H9 (cell line): ENCODE measurements around the gene SGCD. TPM values are rescaled to one million over a fixed set of nuclear protein-coding genes. Genes with fewer than 3 reads are reported as not detected.

Experiments
- DNase-seq: peaks from one replicate; pipeline ENCODE4 v3.0.0-alpha.2; 2017
- H2AFZ ChIP-seq: one replicate; pipeline ENCODE4 v1.6.1; 2013; ENCODE audit warnings: mild to moderate bottlenecking, low read length, control low read depth, moderate library complexity
- H2AK5ac ChIP-seq: 2 replicates; pipeline ENCODE4 v1.6.1; 2013; ENCODE audit warnings: low read length, control low read depth, mixed read lengths; ENCODE audit not compliant: insufficient read length
- H2BK120ac ChIP-seq: one replicate; pipeline ENCODE4 v1.6.1; 2013; ENCODE audit warnings: low read depth, mild to moderate bottlenecking, low read length, control low read depth, inconsistent platforms; ENCODE audit not compliant: poor library complexity, severe bottlenecking
- H2BK12ac ChIP-seq: 2 replicates; pipeline ENCODE4 v1.6.1; 2013; ENCODE audit warnings: low read length, control low read depth, mixed read lengths, low read depth; ENCODE audit not compliant: insufficient read length
- H2BK15ac ChIP-seq: 2 replicates; pipeline ENCODE4 v1.6.1; 2013; ENCODE audit warnings: low read depth, low read length, control low read depth
- H2BK20ac ChIP-seq: one replicate; pipeline ENCODE4 v1.6.1; 2013; ENCODE audit warnings: low read depth, mild to moderate bottlenecking, low read length, control low read depth, inconsistent platforms; ENCODE audit not compliant: poor library complexity, severe bottlenecking
- H2BK5ac ChIP-seq: 2 replicates; pipeline ENCODE4 v1.6.1; 2013; ENCODE audit warnings: low read length, control low read depth, mixed read lengths; ENCODE audit not compliant: insufficient read length
- H3K14ac ChIP-seq: 2 replicates; pipeline ENCODE4 v1.6.1; 2013; ENCODE audit warnings: low read length, control low read depth; ENCODE audit not compliant: insufficient read depth
- H3K18ac ChIP-seq: 2 replicates; pipeline ENCODE4 v1.6.1; 2013; ENCODE audit warnings: low read depth, mild to moderate bottlenecking, mixed read lengths, low read length, control low read depth; ENCODE audit not compliant: insufficient read length
- H3K23ac ChIP-seq: 2 replicates; pipeline ENCODE4 v1.6.1; 2013; ENCODE audit warnings: low read length, control low read depth, mixed read lengths, low read depth; ENCODE audit not compliant: insufficient read length
- H3K23me2 ChIP-seq: 2 replicates; pipeline ENCODE4 v1.6.1; 2013; ENCODE audit warnings: low read depth, mild to moderate bottlenecking, mixed read lengths, low read length, control low read depth; ENCODE audit not compliant: insufficient read length, poor library complexity, severe bottlenecking
- H3K27ac ChIP-seq: 2 replicates; pipeline ENCODE4 v1.5.1; 2013; ENCODE audit warnings: low read length, control low read depth, mixed read lengths, low read depth; ENCODE audit not compliant: insufficient read length
- H3K27me3 ChIP-seq: 2 replicates; pipeline ENCODE4 v1.6.1; 2013; ENCODE audit warnings: low read length, control low read depth, inconsistent platforms; ENCODE audit not compliant: insufficient read depth
- H3K4ac ChIP-seq: 2 replicates; pipeline ENCODE4 v1.6.1; 2013; ENCODE audit warnings: low read depth, mild to moderate bottlenecking, control low read depth, inconsistent platforms, low read length, moderate library complexity
- H3K4me1 ChIP-seq: 2 replicates; pipeline ENCODE4 v1.6.1; 2013; ENCODE audit warnings: low read length, control low read depth, inconsistent platforms; ENCODE audit not compliant: insufficient read depth
- H3K4me2 ChIP-seq: 2 replicates; pipeline ENCODE4 v1.6.1; 2013; ENCODE audit warnings: low read length, control low read depth, mixed read lengths; ENCODE audit not compliant: insufficient read length, insufficient read depth
- H3K56ac ChIP-seq: 2 replicates; pipeline ENCODE4 v1.6.1; 2013; ENCODE audit warnings: low read depth, mild to moderate bottlenecking, mixed read lengths, low read length, control low read depth; ENCODE audit not compliant: insufficient read length
- H3K79me1 ChIP-seq: 2 replicates; pipeline ENCODE4 v1.6.1; 2013; ENCODE audit warnings: low read depth, mild to moderate bottlenecking, moderate library complexity, low read length, control low read depth, inconsistent platforms; ENCODE audit not compliant: insufficient read depth, poor library complexity, severe bottlenecking
- H3K79me2 ChIP-seq: 2 replicates; pipeline ENCODE4 v1.6.1; 2013; ENCODE audit warnings: low read length, control low read depth, inconsistent platforms; ENCODE audit not compliant: insufficient read depth
- H3K9ac ChIP-seq: 2 replicates; pipeline ENCODE4 v1.6.1; 2013; ENCODE audit warnings: low read length, control low read depth, mixed read lengths; ENCODE audit not compliant: insufficient read length; ENCODE audit errors: extremely low read depth
- H3K9me3 ChIP-seq: one replicate; pipeline ENCODE4 v1.6.1; 2013; ENCODE audit warnings: low read depth, low read length, inconsistent platforms; ENCODE audit not compliant: control insufficient read depth
- H3T11ph ChIP-seq: one replicate; pipeline ENCODE4 v1.6.1; 2013; ENCODE audit warnings: mild to moderate bottlenecking, low read length, control low read depth, inconsistent platforms
- H4K20me1 ChIP-seq: one replicate; pipeline ENCODE4 v1.6.1; 2013; ENCODE audit not compliant: control insufficient read depth, insufficient read length, insufficient read depth
- H4K5ac ChIP-seq: 2 replicates; pipeline ENCODE4 v1.6.1; 2013; ENCODE audit warnings: low read depth, mild to moderate bottlenecking, mixed read lengths, low read length, control low read depth; ENCODE audit not compliant: insufficient read length
- H4K8ac ChIP-seq: replicated peaks from 2 replicates; pipeline ENCODE4 v1.6.1; 2013; ENCODE audit warnings: low read length, control low read depth, mixed read lengths, low read depth; ENCODE audit not compliant: insufficient read length
- H4K91ac ChIP-seq: 2 replicates; pipeline ENCODE4 v1.6.1; 2013; ENCODE audit warnings: low read depth, mild to moderate bottlenecking, moderate library complexity, mixed read lengths, low read length, control low read depth; ENCODE audit not compliant: insufficient read length
- H3K27ac Mint-ChIP-seq, 3 experiments: 2 replicates in 2 of 3; 3 replicates in 1 of 3; pipeline ENCODE4 v1.8.0; 2020 to 2021; ENCODE audit warnings: mixed read lengths in 3 of 3, mild to moderate bottlenecking in 1 of 3, moderate library complexity in 1 of 3
- H3K27me3 Mint-ChIP-seq: 2 replicates; pipeline ENCODE4 v1.8.0; 2021; ENCODE audit warnings: low read depth, mild to moderate bottlenecking, moderate library complexity, mixed read lengths
- H3K36me3 Mint-ChIP-seq, 3 experiments: 2 replicates in 2 of 3; 3 replicates in 1 of 3; pipeline ENCODE4 v1.8.0; 2020 to 2021; ENCODE audit warnings: low read depth in 3 of 3, mixed read lengths in 3 of 3; ENCODE audit not compliant: insufficient read depth in 1 of 3
- H3K4me1 Mint-ChIP-seq, 2 experiments: 2 replicates each; pipeline ENCODE4 v1.8.0; 2020; ENCODE audit warnings: mixed read lengths in 2 of 2
- H3K4me3 Mint-ChIP-seq, 2 experiments: 2 replicates in 1 of 2; 3 replicates in 1 of 2; pipeline ENCODE4 v1.8.0; 2020 to 2021; ENCODE audit warnings: mild to moderate bottlenecking in 2 of 2, mixed read lengths in 2 of 2, moderate library complexity in 1 of 2
- H3K9me3 Mint-ChIP-seq, 2 experiments: 2 replicates in 1 of 2; 3 replicates in 1 of 2; pipeline ENCODE4 v1.8.0; 2020; ENCODE audit warnings: mild to moderate bottlenecking in 2 of 2, mixed read lengths in 2 of 2, moderate library complexity in 1 of 2
- CTCF ChIP-seq: fragments of 200-600 bp; sonication (generic); conservative IDR thresholded peaks from 3 replicates; pipeline ENCODE4 v1.8.0; 2021; ENCODE audit warnings: antibody characterized with exemption, mild to moderate bottlenecking
- total RNA-seq: library from RNA; stranded (reverse); gene quantifications from 2 replicates; pipeline ENCODE4 v1.2.1, GENCODE V29; 2021

The SGCD gene
- total RNA-seq, 1 experiment from 2014 or later = 0.11 TPM

GRCh38 chr5:156400231-156400986 is 73.4 kb downstream of the SGCD start:
- H3K4me3 Mint-ChIP-seq = no peak overlapping the region
- H3K14ac ChIP-seq = no peak overlapping the region
- H3K23ac ChIP-seq = no peak overlapping the region
- no peaks in the 10 kb centered on the region for H3K9me3 Mint-ChIP-seq
- H3K79me1 ChIP-seq = no peaks in the 10 kb centered on the region
- H3K4ac ChIP-seq = no peak overlapping the region
- no peaks in the 10 kb centered on the region for H4K20me1 ChIP-seq
- H2BK5ac ChIP-seq = no peak overlapping the region
- H4K8ac ChIP-seq = no peak overlapping the region
- H2BK12ac ChIP-seq = no peak overlapping the region
- H3K79me2 ChIP-seq = no peaks in the 10 kb centered on the region
- no peaks in the 10 kb centered on the region for H3K23me2 ChIP-seq
- H3K4me2 ChIP-seq = no peak overlapping the region
- peaks cover 3 to 6% of the 10 kb centered on the region in 2 experiments; a peak in 1 of 4 replicates for H3K4me1 Mint-ChIP-seq
- DNase-seq = no peak
- H4K91ac ChIP-seq = no peak overlapping the region
- H2AFZ ChIP-seq = no peak overlapping the region
- H3K27me3 ChIP-seq = no peaks in the 10 kb centered on the region
- no peaks in the 10 kb centered on the region for H3K36me3 Mint-ChIP-seq
- no peak overlapping the region for H3T11ph ChIP-seq
- no peak overlapping the region for H3K18ac ChIP-seq
- no peak overlapping the region for H2AK5ac ChIP-seq
- H3K27ac Mint-ChIP-seq = no peak overlapping the region
- H3K56ac ChIP-seq = no peak overlapping the region
- no peaks in the 10 kb centered on the region for H3K9me3 ChIP-seq
- H3K4me1 ChIP-seq = no peaks in the 10 kb centered on the region
- no peak overlapping the region for H3K27ac ChIP-seq
- TF ChIP-seq CTCF = no peak
- H3K9ac ChIP-seq = no peak overlapping the region
- H2BK20ac ChIP-seq = no peak overlapping the region
- no peaks in the 10 kb centered on the region for H3K27me3 Mint-ChIP-seq
- H4K5ac ChIP-seq = no peak overlapping the region
- H2BK15ac ChIP-seq = no peak overlapping the region
- no peak overlapping the region for H2BK120ac ChIP-seq
